Neural crest cell (in vitro differentiated cells): ENCODE results near the gene EQTN. TPM values are rescaled to one million over a fixed set of nuclear protein-coding genes. Genes with fewer than 3 reads are reported as not detected.

Experiments used
- DNase-seq: peaks from one replicate; pipeline ENCODE4 v3.0.0; 2021; ENCODE audit warnings: low read depth, mixed read lengths, low spot score
- H3K27ac Mint-ChIP-seq: one replicate; pipeline ENCODE4 v1.8.0; 2021; ENCODE audit warnings: mild to moderate bottlenecking, mixed read lengths; ENCODE audit not compliant: unreplicated experiment
- H3K27me3 Mint-ChIP-seq: 2 replicates; pipeline ENCODE4 v1.8.0; 2021; ENCODE audit warnings: low read depth, mild to moderate bottlenecking, mixed read lengths
- H3K36me3 Mint-ChIP-seq: 2 replicates; pipeline ENCODE4 v1.8.0; 2021; ENCODE audit warnings: low read depth, mild to moderate bottlenecking, mixed read lengths
- H3K4me1 Mint-ChIP-seq: 2 replicates; pipeline ENCODE4 v1.8.0; 2021; ENCODE audit warnings: mixed read lengths
- H3K4me3 Mint-ChIP-seq: one replicate; pipeline ENCODE4 v1.8.0; 2021; ENCODE audit warnings: mild to moderate bottlenecking, mixed read lengths
- H3K9me3 Mint-ChIP-seq: 2 replicates; pipeline ENCODE4 v1.8.0; 2021; ENCODE audit warnings: mixed read lengths
- CTCF ChIP-seq: fragments of 200-600 bp; sonication (generic); conservative IDR thresholded peaks from 2 replicates; pipeline ENCODE4 v1.5.0; 2021; ENCODE audit warnings: antibody characterized with exemption, mild to moderate bottlenecking
- total RNA-seq: library from RNA; stranded (reverse); gene quantifications from 2 replicates; pipeline ENCODE4 v1.2.1, GENCODE V29; 2021

The EQTN gene
- total RNA-seq, 1 donor from 2014 or later, result 0.40 TPM

GRCh38 chr9:27336126-27336525 is 39.2 kb upstream of the EQTN start:
- peak overlapping the region; percentile 3 for H3K4me3 Mint-ChIP-seq
- no peak for TF ChIP-seq CTCF
- H3K4me1 Mint-ChIP-seq, result peaks cover 73% of the 10 kb centered on the region
- DNase-seq, result no peak
- H3K9me3 Mint-ChIP-seq, result no peaks in the 10 kb centered on the region
- H3K27me3 Mint-ChIP-seq, result no peaks in the 10 kb centered on the region
- H3K27ac Mint-ChIP-seq, result peak overlapping the region; percentile 1
- no peaks in the 10 kb centered on the region for H3K36me3 Mint-ChIP-seq

- peaks cover 62% of the 10 kb centered on the region for H3K4me1 Mint-ChIP-seq
- no peaks in the 10 kb centered on the region for H3K27me3 Mint-ChIP-seq
- no peaks in the 10 kb centered on the region for H3K9me3 Mint-ChIP-seq
- TF ChIP-seq CTCF, result no peak
- no peak overlapping the region for H3K27ac Mint-ChIP-seq
- no peak overlapping the region for H3K4me3 Mint-ChIP-seq
- peaks cover 2% of the 10 kb centered on the region for H3K36me3 Mint-ChIP-seq
- DNase-seq, result no peak
These were observed 38.1 kb upstream of the EQTN start for GRCh38 chr9:27335075-27335474.

GRCh38 chr9:27333241-27334052 is 36.5 kb upstream of the EQTN start:
- peaks cover 8% of the 10 kb centered on the region for H3K36me3 Mint-ChIP-seq
- H3K27ac Mint-ChIP-seq, result no peak overlapping the region
- H3K9me3 Mint-ChIP-seq, result no peaks in the 10 kb centered on the region
- DNase-seq, result peak; percentile 77
- no peaks in the 10 kb centered on the region for H3K27me3 Mint-ChIP-seq
- no peak overlapping the region for H3K4me3 Mint-ChIP-seq
- peaks cover 56% of the 10 kb centered on the region for H3K4me1 Mint-ChIP-seq
- peak; percentile 92 for TF ChIP-seq CTCF

GRCh38 chr9:27331393-27331792 is 34.4 kb upstream of the EQTN start:
- peaks cover 23% of the 10 kb centered on the region for H3K36me3 Mint-ChIP-seq
- DNase-seq, result no peak
- no peaks in the 10 kb centered on the region for H3K27me3 Mint-ChIP-seq
- no peak overlapping the region for H3K4me3 Mint-ChIP-seq
- H3K27ac Mint-ChIP-seq, result peak overlapping the region; percentile 38
- H3K9me3 Mint-ChIP-seq, result no peaks in the 10 kb centered on the region
- peaks cover 38% of the 10 kb centered on the region for H3K4me1 Mint-ChIP-seq
- no peak for TF ChIP-seq CTCF

- H3K36me3 Mint-ChIP-seq, result peaks cover 37% of the 10 kb centered on the region
- no peaks in the 10 kb centered on the region for H3K27me3 Mint-ChIP-seq
- H3K4me1 Mint-ChIP-seq, result peaks cover 22% of the 10 kb centered on the region
- TF ChIP-seq CTCF, result no peak
- DNase-seq, result no peak
- peaks cover 2% of the 10 kb centered on the region for H3K9me3 Mint-ChIP-seq
- no peak overlapping the region for H3K4me3 Mint-ChIP-seq
- H3K27ac Mint-ChIP-seq, result no peak overlapping the region
These were observed 32.3 kb upstream of the EQTN start for GRCh38 chr9:27329291-27329690.
